Activated CD4-positive, alpha-beta T cell treated with anti-CD3 and anti-CD28 coated beads for 48 hours (primary cell): ENCODE data around the gene KRT222.

Source experiments
- DNase-seq: peaks from one replicate; pipeline ENCODE4 v3.0.0-alpha.2; 2020

Gene KRT222

DNA sequence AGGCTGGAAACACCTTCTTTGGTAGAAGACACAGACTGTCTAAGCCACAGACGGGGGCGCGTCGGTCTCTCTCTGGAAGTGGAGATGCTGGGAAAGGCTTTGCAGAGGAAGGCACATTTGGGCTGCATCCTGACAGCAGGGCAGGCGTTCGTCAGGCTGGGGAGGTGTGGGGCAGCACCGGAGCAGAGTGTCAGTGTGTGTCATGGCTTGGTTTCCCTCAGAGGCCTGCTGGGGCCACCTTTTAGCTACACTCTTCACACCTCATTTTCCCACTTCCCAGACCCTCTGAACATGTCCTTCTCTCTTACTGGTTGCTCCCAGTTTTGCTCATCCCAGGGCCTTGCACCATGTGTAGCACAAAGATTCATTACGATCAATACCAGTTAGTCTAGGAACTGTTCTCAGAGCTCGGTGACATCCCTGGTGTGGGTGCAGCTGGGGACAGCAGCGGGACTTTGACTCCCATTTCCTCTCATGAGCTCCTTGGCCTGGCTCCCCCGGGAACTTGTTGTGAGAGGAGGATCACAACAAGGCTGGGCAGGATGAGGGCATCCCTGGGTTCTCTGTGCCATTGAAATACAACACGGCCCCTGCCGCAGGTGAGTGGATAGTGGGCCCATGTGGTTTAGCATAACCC, 50.4 kb downstream of the KRT222 start:
- no peak for DNase-seq

- no peak for DNase-seq
Measured at GRCh38 chr17:40613467-40614154, 51.4 kb downstream of the KRT222 start.

DNA sequence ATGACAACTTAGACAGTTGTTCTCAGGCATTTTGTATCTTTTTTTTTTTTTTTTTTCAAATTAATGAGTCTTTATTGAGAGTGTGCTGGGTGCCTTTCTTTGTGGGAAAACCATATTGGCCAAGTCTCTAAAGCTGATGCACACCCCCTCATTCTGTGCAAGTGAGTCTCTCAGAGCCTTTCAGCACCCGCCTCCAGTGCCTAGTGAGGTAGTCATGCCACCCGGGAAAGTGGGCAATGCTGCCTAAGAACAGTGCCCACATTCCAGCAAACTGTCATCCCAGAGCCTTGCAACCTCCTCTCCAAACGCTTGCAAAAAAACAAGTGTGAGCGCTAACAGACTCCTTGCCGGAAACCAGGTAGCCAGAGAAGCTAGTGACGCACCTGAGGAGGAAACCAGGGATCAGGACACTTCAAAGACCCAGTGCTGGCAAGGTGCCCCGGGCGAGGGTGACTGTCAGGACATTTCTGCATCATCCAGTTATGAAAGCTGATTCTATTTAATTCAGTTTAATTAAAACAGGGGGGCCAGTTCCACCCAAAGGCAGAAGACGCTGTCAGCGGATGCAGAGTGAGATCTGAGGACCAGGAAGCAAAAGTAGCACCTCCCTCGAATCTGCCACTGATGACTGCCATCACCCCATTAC, 52.3 kb downstream of the KRT222 start:
- DNase-seq = peak; percentile 79

- no peak for DNase-seq
Measured at GRCh38 chr17:40611840-40612474, 53.0 kb downstream of the KRT222 start.

DNA sequence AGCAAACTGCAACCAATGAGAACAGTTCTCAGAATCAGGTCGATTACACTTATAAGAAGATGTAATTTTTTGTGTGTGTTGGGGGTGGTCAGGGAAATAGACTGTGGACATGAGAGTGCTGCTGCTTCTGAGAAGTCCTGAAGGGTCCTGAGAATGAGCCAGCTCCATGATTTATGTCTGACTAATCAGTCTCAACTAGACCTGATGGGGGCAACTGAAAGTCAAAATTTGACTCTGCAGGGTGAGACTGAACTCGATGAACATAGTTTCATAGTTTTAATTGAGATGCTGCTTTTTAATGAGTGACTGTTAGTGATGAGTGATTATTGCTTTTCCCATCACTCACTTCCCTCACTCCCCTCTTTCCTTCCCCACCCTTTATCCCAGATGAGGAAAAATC, 54.6 kb downstream of the KRT222 start:
- DNase-seq = no peak

- no peak for DNase-seq
Measured at GRCh38 chr17:40608061-40608581, 56.9 kb downstream of the KRT222 start.

DNA sequence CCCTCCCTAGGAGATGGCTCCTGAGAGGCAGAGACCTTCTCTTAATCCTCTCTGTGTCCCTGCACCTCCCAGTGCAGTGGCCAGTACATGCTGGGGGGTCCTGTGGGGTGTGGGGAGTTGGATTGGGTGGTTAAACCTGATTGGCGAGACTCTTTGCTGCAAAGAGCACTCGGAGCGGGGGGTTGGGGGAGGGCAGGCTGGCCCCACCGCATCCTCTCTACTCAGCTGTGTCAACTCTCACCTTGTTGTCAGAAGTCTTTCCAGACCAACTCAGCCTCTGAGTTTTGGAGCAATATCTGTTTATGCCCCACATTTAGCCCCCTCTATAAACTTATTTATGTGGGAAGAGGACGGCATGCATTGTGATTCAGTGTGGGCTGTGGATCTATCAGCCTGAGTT, 57.3 kb downstream of the KRT222 start:
- peak; percentile 54 for DNase-seq

GRCh38 chr17:40606548-40607353, 58.2 kb downstream of the KRT222 start:
- DNase-seq = no peak

GRCh38 chr17:40605306-40605705, 59.7 kb downstream of the KRT222 start:
- DNase-seq = peak; percentile 82
